SK-N-SH (cell line): ENCODE measurements around the gene ARMC7. TPM values are rescaled to one million over a fixed set of nuclear protein-coding genes. Genes with fewer than 3 reads are reported as not detected.
A peak's percentile ranks its signal among the peaks of the same experiment; 100 is the strongest.

ENCODE experiments used
- CTCF ChIA-PET: fragments of 300-600, 350-600 bp; formaldehyde crosslinking; extraction: SDS; loops from one replicate; lab custom pipeline; 2021; lab: Yijun Ruan, JAX
- POLR2A ChIA-PET: fragments of 350-600 bp; sonication (Branson Sonifier 250); formaldehyde crosslinking; extraction: SDS; loops from one replicate; lab custom pipeline; 2020; ENCODE audit warnings: antibody characterized with exemption, inconsistent platforms; lab: Yijun Ruan, JAX
- DNase-seq: peaks from one replicate; pipeline ENCODE4 v3.0.0; 2012
- H2AFZ ChIP-seq: fragments of 200-600 bp; sonication (generic); 2 replicates; pipeline ENCODE4 v1.8.1; 2016; ENCODE audit warnings: antibody characterized with exemption, mild to moderate bottlenecking, low read depth
- H3F3A ChIP-seq: fragments of 200-600 bp; sonication (generic); replicated peaks from 2 replicates; pipeline ENCODE3; 2016; ENCODE audit warnings: antibody characterized with exemption, mild to moderate bottlenecking; ENCODE audit not compliant: insufficient read depth
- H3K27ac ChIP-seq, 2 experiments: fragments of 200-500 bp in 1 of 2; fragments of 200-600 bp in 1 of 2; sonication (Bioruptor generic) in 1 of 2; sonication (generic), shearing (Covaris generic) in 1 of 2; 2 replicates each; pipeline versions ENCODE4 v1.5.1 to v1.6.1; 2014 to 2016; ENCODE audit warnings: low read depth in 2 of 2, inconsistent platforms in 1 of 2, low read length in 1 of 2, mild to moderate bottlenecking in 1 of 2, mixed read lengths in 1 of 2
- H3K27me3 ChIP-seq: fragments of 200-600 bp; sonication (generic), shearing (Covaris generic); 2 replicates; pipeline ENCODE4 v1.6.1; 2016; ENCODE audit warnings: mixed run types; ENCODE audit not compliant: insufficient read depth
- H3K36me3 ChIP-seq, 2 experiments: fragments of 200-500 bp in 1 of 2; fragments of 200-600 bp in 1 of 2; sonication (Bioruptor generic) in 1 of 2; sonication (generic) in 1 of 2; replicated peaks in 1 of 2; 2 replicates each; pipeline versions ENCODE3 to v1.5.1; 2014 to 2016; ENCODE audit warnings: low read length in 1 of 2, mild to moderate bottlenecking in 1 of 2; ENCODE audit not compliant: insufficient read depth in 2 of 2, control insufficient read depth in 1 of 2
- H3K4me1 ChIP-seq, 2 experiments: fragments of 200-500 bp in 1 of 2; fragments of 200-600 bp in 1 of 2; sonication (Bioruptor generic) in 1 of 2; sonication (generic), shearing (Covaris generic) in 1 of 2; 2 replicates each; pipeline versions ENCODE4 v1.5.1 to v1.6.1; 2014 to 2016; ENCODE audit warnings: low read depth in 1 of 2, low read length in 1 of 2, mixed run types in 1 of 2; ENCODE audit not compliant: insufficient read depth in 2 of 2, control insufficient read depth in 1 of 2
- H3K4me2 ChIP-seq: fragments of 200-600 bp; sonication (generic), shearing (Covaris generic); 2 replicates; pipeline ENCODE4 v1.6.1; 2017; ENCODE audit warnings: mixed run types
- H3K4me3 ChIP-seq, 2 experiments: fragments of 200-500 bp in 1 of 2; fragments of 200-600 bp in 1 of 2; sonication (Bioruptor generic) in 1 of 2; sonication (generic), shearing (Covaris generic) in 1 of 2; 2 replicates each; pipeline versions ENCODE4 v1.5.1 to v1.8.1; 2014 to 2016; ENCODE audit warnings: low read depth in 2 of 2, inconsistent platforms in 1 of 2, low read length in 1 of 2, mild to moderate bottlenecking in 1 of 2, mixed read lengths in 1 of 2, moderate library complexity in 1 of 2
- H3K79me2 ChIP-seq: fragments of 200-600 bp; sonication (generic); 2 replicates; pipeline ENCODE4 v1.8.1; 2017; ENCODE audit warnings: mild to moderate bottlenecking; ENCODE audit not compliant: insufficient read depth
- H3K9ac ChIP-seq: fragments of 200-600 bp; sonication (generic); 2 replicates; pipeline ENCODE4 v1.6.1; 2017; ENCODE audit warnings: mixed run types
- H3K9me2 ChIP-seq: fragments of 200-600 bp; sonication (generic); 2 replicates; pipeline ENCODE4 v1.6.1; 2017; ENCODE audit warnings: mixed run types
- H3K9me3 ChIP-seq: fragments of 200-600 bp; sonication (generic); 2 replicates; pipeline ENCODE4 v1.6.1; 2017; ENCODE audit warnings: mixed run types, mild to moderate bottlenecking, moderate library complexity
- H4K20me1 ChIP-seq: fragments of 200-600 bp; sonication (generic); 2 replicates; pipeline ENCODE4 v1.6.1; 2017; ENCODE audit warnings: mild to moderate bottlenecking, mixed run types; ENCODE audit not compliant: insufficient read depth
- CTCF ChIP-seq: fragments of 200-600 bp; sonication (generic); IDR thresholded peaks from 2 replicates; pipeline ENCODE4 v1.6.1; 2017; ENCODE audit warnings: antibody characterized with exemption, mild to moderate bottlenecking, moderate library complexity
- ELF1 ChIP-seq: IDR thresholded peaks from 2 replicates; pipeline ENCODE4 v1.4.0; 2012
- FOSL2 ChIP-seq: IDR thresholded peaks from 2 replicates; pipeline ENCODE4 v1.4.0; 2012; ENCODE audit warnings: low read depth, mild to moderate bottlenecking, moderate library complexity, borderline replicate concordance
- FOXM1 ChIP-seq: IDR thresholded peaks from 2 replicates; pipeline ENCODE4 v1.4.0; 2012; ENCODE audit warnings: low read depth, mild to moderate bottlenecking
- GABPA ChIP-seq: IDR thresholded peaks from 2 replicates; pipeline ENCODE4 v1.4.0; 2012; ENCODE audit warnings: low read depth, mild to moderate bottlenecking
- GATA2 ChIP-seq: sonication (generic); formaldehyde crosslinking; IDR thresholded peaks from 2 replicates; pipeline ENCODE4 v1.5.0; 2020; ENCODE audit warnings: mild to moderate bottlenecking, missing genetic modification reagents
- IRF3 ChIP-seq: fragments of 150-350 bp; IDR thresholded peaks from 2 replicates; pipeline ENCODE4 v1.6.1; 2016; ENCODE audit warnings: mild to moderate bottlenecking, low read depth, low read length
- JUND ChIP-seq: IDR thresholded peaks from 2 replicates; pipeline ENCODE4 v1.4.0; 2012
- MAX ChIP-seq: IDR thresholded peaks from 2 replicates; pipeline ENCODE4 v1.4.0; 2012; ENCODE audit warnings: low read depth
- NFIC ChIP-seq: IDR thresholded peaks from 2 replicates; pipeline ENCODE4 v1.4.0; 2012; ENCODE audit warnings: borderline replicate concordance
- PBX3 ChIP-seq: IDR thresholded peaks from 2 replicates; pipeline ENCODE4; 2012
- POLR2AphosphoS5 ChIP-seq: IDR thresholded peaks from 2 replicates; pipeline ENCODE4 v1.6.1; 2012; ENCODE audit warnings: low read depth, low read length
- REST ChIP-seq: IDR thresholded peaks from 2 replicates; pipeline ENCODE4 v1.6.1; 2012; ENCODE audit warnings: mild to moderate bottlenecking, low read depth, low read length, moderate library complexity
- RFX5 ChIP-seq: IDR thresholded peaks from 2 replicates; pipeline ENCODE4 v1.6.1; 2012; ENCODE audit warnings: mild to moderate bottlenecking, improper control_type of control experiment, low read length
- SMC3 ChIP-seq: IDR thresholded peaks from 2 replicates; pipeline ENCODE4 v1.6.1; 2012; ENCODE audit warnings: low read depth, low read length, improper control_type of control experiment
- TAF1 ChIP-seq: IDR thresholded peaks from 2 replicates; pipeline ENCODE4 v1.6.1; 2012; ENCODE audit warnings: low read depth, mild to moderate bottlenecking, low read length, moderate library complexity, borderline replicate concordance
- TEAD4 ChIP-seq: IDR thresholded peaks from 2 replicates; pipeline ENCODE4 v1.4.0; 2012; ENCODE audit warnings: mild to moderate bottlenecking, borderline replicate concordance; ENCODE audit not compliant: insufficient read depth
- WGBS: methylation state at CpG from one replicate; pipeline ENCODE4 v1.1.6; 2017; ENCODE audit warnings: low lambda C conversion rate; 5-methylcytosine and 5-hydroxymethylcytosine counted together
- polyA plus RNA-seq, 3 experiments: library from polyadenylated mRNA; depleted of rRNA; stranded (reverse); fragments of >200 nt; gene quantifications; 2 replicates each; pipeline ENCODE4 v1.2.3, GENCODE V29; 2012

ARMC7 gene
- polyA plus RNA-seq, 1 of the 3 experiments (the other 2 are of a cell fraction), result 10.8 TPM

- no peak for TF ChIP-seq CTCF
- no peak for TF ChIP-seq ELF1
- TF ChIP-seq SMC3, result no peak
- no peak for TF ChIP-seq REST
- no peak for TF ChIP-seq GATA2
- TF ChIP-seq FOXM1, result no peak
- TF ChIP-seq JUND, result no peak
- no peak for TF ChIP-seq FOSL2
- TF ChIP-seq TAF1, result no peak
- no peak for TF ChIP-seq PBX3
These were observed 14.8 kb upstream of the ARMC7 start (continued) for GRCh38 chr17:75094871-75095399.

GRCh38 chr17:75096082-75096625 is 13.6 kb upstream of the ARMC7 start:
- no peak overlapping the region for H3K27ac ChIP-seq
- CTCF ChIA-PET, result interaction anchor here (1.0 to 3.0 kb wide), 3 partner anchors 9 to 134 kb away, joined by 3 to 43 read pairs (median 7); no protein-coding TSS in a partner anchor
- TF ChIP-seq RFX5 (no peak), TEAD4 (peak; percentile 70), MAX (0 out of 2 replicates have a peak, but pooled peaks have one; percentile 39), NFIC (peak; percentile 93), IRF3 (no peak), GABPA (no peak), POLR2AphosphoS5 (peak; percentile 43; the same call in 1 of the 2 replicates)

More at GRCh38 chr17:75096082-75096625, 13.6 kb upstream of the ARMC7 start:
- Histone ChIP-seq H2AFZ (no peak overlapping the region; the same call in 1 of the 2 replicates), H3K9me2 (no peaks in the 10 kb centered on the region), H3F3A (peaks cover 2% of the 10 kb centered on the region), H3K9ac (no peak overlapping the region), H3K27me3 (no peaks in the 10 kb centered on the region), H4K20me1 (no peaks in the 10 kb centered on the region), H3K36me3 (no peaks in the 10 kb centered on the region), H3K79me2 (no peaks in the 10 kb centered on the region), H3K4me1 (peaks cover 0 to 2% of the 10 kb centered on the region in 2 experiments; a peak in 1 of 4 replicates), H3K9me3 (no peaks in the 10 kb centered on the region), H3K4me3 (no peak overlapping the region), H3K4me2 (peak overlapping the region; percentile 42)
- 61% methylated on average over 14 of the region's 14 CpGs for WGBS
- POLR2A ChIA-PET, result no interaction called here
- DNase-seq, result no peak
